HepG2 (cell line): Measurements from ENCODE around the gene HOXC4. TPM values are rescaled to one million over a fixed set of nuclear protein-coding genes. Genes with fewer than 3 reads are reported as not detected.

Source experiments
- ATRX ChIP-seq: sonication (generic); formaldehyde crosslinking; IDR thresholded peaks from 2 replicates; pipeline ENCODE4 v1.4.0; 2020; ENCODE audit warnings: missing genetic modification reagents, borderline replicate concordance
- PLRG1 ChIP-seq: fragments of 450-650 bp; conservative IDR thresholded peaks from 2 replicates; pipeline ENCODE4 v1.6.1; 2016
- SP5 ChIP-seq: IDR thresholded peaks from 2 replicates; pipeline ENCODE4 v1.6.1; 2016; ENCODE audit warnings: low read depth, borderline replicate concordance
- TAF1 ChIP-seq: sonication (generic); formaldehyde crosslinking; IDR thresholded peaks from 2 replicates; pipeline ENCODE4 v1.4.0; 2020; ENCODE audit warnings: missing genetic modification reagents
- ZNF75D ChIP-seq: sonication (generic); formaldehyde crosslinking; IDR thresholded peaks from 2 replicates; pipeline ENCODE4 v1.8.1; 2023; ENCODE audit warnings: missing genetic modification reagents, mild to moderate bottlenecking, borderline replicate concordance
- polyA plus RNA-seq, 8 experiments: library from polyadenylated mRNA; depleted of rRNA in 3 of 8; stranded (reverse) in 7 of 8; unstranded in 1 of 8; fragments of >200 nt; fragmentation: Illumina TruSeq in 4 of 8; extraction: Trizol in 4 of 8; gene quantifications; 2 replicates each; pipeline versions ENCODE4 v1.2.1 to v1.2.3, GENCODE V29; 2011 to 2016; ENCODE audit warnings: low read depth in 4 of 8, missing spikeins in 1 of 8, mixed read lengths in 1 of 8; ENCODE audit not compliant: insufficient read depth in 1 of 8
- total RNA-seq, 5 experiments: library from RNA; depleted of rRNA; stranded (reverse); fragments of >200 nt; fragmentation: Illumina TruSeq; extraction: Trizol; gene quantifications; 2 replicates each; pipeline ENCODE4 v1.2.3, GENCODE V29; 2016; ENCODE audit warnings: low read depth in 1 of 5
- TF ChIP-seq, protein P1 (sequence below): sonication (generic); formaldehyde crosslinking; IDR thresholded peaks from 2 replicates; pipeline ENCODE4 v1.4.0; 2020; ENCODE audit warnings: mild to moderate bottlenecking, missing genetic modification reagents, borderline replicate concordance
- TF ChIP-seq, protein P2 (sequence below): sonication (generic); formaldehyde crosslinking; IDR thresholded peaks from 2 replicates; pipeline ENCODE4 v1.4.0; 2020; ENCODE audit warnings: missing genetic modification reagents

HOXC4 gene
- total and polyA plus RNA-seq, 2 of the 13 experiments (the other 11 are each of a cell fraction or from before 2014, with no cell fraction given): not detected

- TF ChIP-seq, protein P1, sequence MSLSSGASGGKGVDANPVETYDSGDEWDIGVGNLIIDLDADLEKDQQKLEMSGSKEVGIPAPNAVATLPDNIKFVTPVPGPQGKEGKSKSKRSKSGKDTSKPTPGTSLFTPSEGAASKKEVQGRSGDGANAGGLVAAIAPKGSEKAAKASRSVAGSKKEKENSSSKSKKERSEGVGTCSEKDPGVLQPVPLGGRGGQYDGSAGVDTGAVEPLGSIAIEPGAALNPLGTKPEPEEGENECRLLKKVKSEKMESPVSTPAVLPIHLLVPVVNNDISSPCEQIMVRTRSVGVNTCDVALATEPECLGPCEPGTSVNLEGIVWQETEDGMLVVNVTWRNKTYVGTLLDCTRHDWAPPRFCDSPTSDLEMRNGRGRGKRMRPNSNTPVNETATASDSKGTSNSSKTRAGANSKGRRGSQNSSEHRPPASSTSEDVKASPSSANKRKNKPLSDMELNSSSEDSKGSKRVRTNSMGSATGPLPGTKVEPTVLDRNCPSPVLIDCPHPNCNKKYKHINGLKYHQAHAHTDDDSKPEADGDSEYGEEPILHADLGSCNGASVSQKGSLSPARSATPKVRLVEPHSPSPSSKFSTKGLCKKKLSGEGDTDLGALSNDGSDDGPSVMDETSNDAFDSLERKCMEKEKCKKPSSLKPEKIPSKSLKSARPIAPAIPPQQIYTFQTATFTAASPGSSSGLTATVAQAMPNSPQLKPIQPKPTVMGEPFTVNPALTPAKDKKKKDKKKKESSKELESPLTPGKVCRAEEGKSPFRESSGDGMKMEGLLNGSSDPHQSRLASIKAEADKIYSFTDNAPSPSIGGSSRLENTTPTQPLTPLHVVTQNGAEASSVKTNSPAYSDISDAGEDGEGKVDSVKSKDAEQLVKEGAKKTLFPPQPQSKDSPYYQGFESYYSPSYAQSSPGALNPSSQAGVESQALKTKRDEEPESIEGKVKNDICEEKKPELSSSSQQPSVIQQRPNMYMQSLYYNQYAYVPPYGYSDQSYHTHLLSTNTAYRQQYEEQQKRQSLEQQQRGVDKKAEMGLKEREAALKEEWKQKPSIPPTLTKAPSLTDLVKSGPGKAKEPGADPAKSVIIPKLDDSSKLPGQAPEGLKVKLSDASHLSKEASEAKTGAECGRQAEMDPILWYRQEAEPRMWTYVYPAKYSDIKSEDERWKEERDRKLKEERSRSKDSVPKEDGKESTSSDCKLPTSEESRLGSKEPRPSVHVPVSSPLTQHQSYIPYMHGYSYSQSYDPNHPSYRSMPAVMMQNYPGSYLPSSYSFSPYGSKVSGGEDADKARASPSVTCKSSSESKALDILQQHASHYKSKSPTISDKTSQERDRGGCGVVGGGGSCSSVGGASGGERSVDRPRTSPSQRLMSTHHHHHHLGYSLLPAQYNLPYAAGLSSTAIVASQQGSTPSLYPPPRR (CRISPR knock-in tag): no peak
- TF ChIP-seq TAF1 (CRISPR knock-in tag): no peak
- TF ChIP-seq, protein P2, sequence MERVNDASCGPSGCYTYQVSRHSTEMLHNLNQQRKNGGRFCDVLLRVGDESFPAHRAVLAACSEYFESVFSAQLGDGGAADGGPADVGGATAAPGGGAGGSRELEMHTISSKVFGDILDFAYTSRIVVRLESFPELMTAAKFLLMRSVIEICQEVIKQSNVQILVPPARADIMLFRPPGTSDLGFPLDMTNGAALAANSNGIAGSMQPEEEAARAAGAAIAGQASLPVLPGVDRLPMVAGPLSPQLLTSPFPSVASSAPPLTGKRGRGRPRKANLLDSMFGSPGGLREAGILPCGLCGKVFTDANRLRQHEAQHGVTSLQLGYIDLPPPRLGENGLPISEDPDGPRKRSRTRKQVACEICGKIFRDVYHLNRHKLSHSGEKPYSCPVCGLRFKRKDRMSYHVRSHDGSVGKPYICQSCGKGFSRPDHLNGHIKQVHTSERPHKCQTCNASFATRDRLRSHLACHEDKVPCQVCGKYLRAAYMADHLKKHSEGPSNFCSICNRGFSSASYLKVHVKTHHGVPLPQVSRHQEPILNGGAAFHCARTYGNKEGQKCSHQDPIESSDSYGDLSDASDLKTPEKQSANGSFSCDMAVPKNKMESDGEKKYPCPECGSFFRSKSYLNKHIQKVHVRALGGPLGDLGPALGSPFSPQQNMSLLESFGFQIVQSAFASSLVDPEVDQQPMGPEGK (CRISPR knock-in tag): no peak
- TF ChIP-seq SP5 (CRISPR knock-in tag): no peak
- TF ChIP-seq ATRX (CRISPR knock-in tag): no peak
- TF ChIP-seq ZNF75D (CRISPR knock-in tag): no peak
- no peak for TF ChIP-seq PLRG1
These were observed 5.1 kb upstream of the HOXC4 start (continued) for GRCh38 chr12:54048406-54049093.
